Heart right ventricle (tissue), 16 donors: Measurements from ENCODE around the gene SNCB. TPM values are rescaled to one million over a fixed set of nuclear protein-coding genes. Genes with fewer than 3 reads are reported as not detected.
A peak's percentile ranks its signal among the peaks of the same experiment; 100 is the strongest.

Experiments
- ATAC-seq, 8 donors: fragments of 200-7000 bp; cut with Tn5 transposase; one replicate each; pipeline ENCODE4 v1.9.1; 2020; ENCODE audit warnings: mild to moderate bottlenecking in 8 of 8, moderate library complexity in 8 of 8, moderate number of reproducible peaks in 1 of 8
- DNase-seq, 2 donors: peaks; one replicate each; pipeline ENCODE4 v3.0.0-alpha.2; 2020
- H3K27ac ChIP-seq, 10 donors: fragments of 200-600 bp; sonication (generic) in 2 of 10; one replicate each; pipeline versions ENCODE4 v1.5.0 to v1.8.0; 2020 to 2022; ENCODE audit warnings: mild to moderate bottlenecking in 3 of 10
- H3K27me3 ChIP-seq, 7 donors: fragments of 200-600 bp; one replicate each; pipeline ENCODE4 v1.8.0; 2021 to 2022; ENCODE audit warnings: mild to moderate bottlenecking in 2 of 7
- H3K36me3 ChIP-seq, 9 donors: fragments of 200-600 bp; sonication (generic) in 1 of 9; one replicate each; pipeline versions ENCODE4 v1.5.0 to v1.8.0; 2020 to 2022; ENCODE audit warnings: mild to moderate bottlenecking in 2 of 9
- H3K4me1 ChIP-seq, 9 donors: fragments of 200-600 bp; sonication (generic) in 1 of 9; one replicate each; pipeline versions ENCODE4 v1.5.0 to v1.8.0; 2020 to 2022; ENCODE audit warnings: mild to moderate bottlenecking in 4 of 9
- H3K4me3 ChIP-seq, 10 donors: fragments of 200-600 bp; sonication (generic) in 2 of 10; one replicate each; pipeline versions ENCODE4 v1.5.0 to v1.8.0; 2020 to 2022; ENCODE audit warnings: mild to moderate bottlenecking in 7 of 10, moderate library complexity in 2 of 10
- H3K9me3 ChIP-seq, 11 donors: fragments of 200-600 bp in 10 of 11; sonication (generic) in 2 of 11; one replicate each; pipeline versions ENCODE4 v1.5.0 to v1.8.0; 2013 to 2022; ENCODE audit warnings: mild to moderate bottlenecking in 2 of 11, control low read depth in 1 of 11, moderate library complexity in 1 of 11
- WGBS, 2 donors: extraction: QIAGEN DNeasy Blood & Tissue Kit; methylation state at CpG; one replicate each; pipeline ENCODE4 v1.1.7; 2013; ENCODE audit warnings: inconsistent platforms in 1 of 2; 5-methylcytosine and 5-hydroxymethylcytosine counted together
- intact Hi-C, 10 donors: fragments of 100-400 bp; cut with DNase I; formaldehyde crosslinking; loops; one replicate each; pipeline versions ENCODE4 v1.11.1 to v1.14.2; 2022
- polyA plus RNA-seq, 2 donors: library from polyadenylated mRNA; stranded (reverse); fragments of 200-250 nt; gene quantifications; one replicate each; pipeline ENCODE4 v1.2.3, GENCODE V29; 2013
- total RNA-seq, 10 donors: library from RNA; stranded (reverse); fragmentation: NEBNext Ultra II Directional in 3 of 10; extraction: Animal tissue kit (Norgen Biotek cat#: 25700) in 3 of 10; gene quantifications; one replicate each; pipeline versions ENCODE4 v1.2.1 to v1.2.4, GENCODE V29; 2021 to 2023
- TF ChIP-seq, protein P1 (sequence below), 9 donors: fragments of 200-600 bp; sonication (generic) in 2 of 9; IDR thresholded peaks; one replicate each; pipeline versions ENCODE4 v1.5.0 to v1.8.0; 2021 to 2022; ENCODE audit warnings: antibody characterized with exemption in 9 of 9, mild to moderate bottlenecking in 5 of 9, moderate library complexity in 1 of 9
- donor health status: Arrhythmogenic right ventricular cardiomyopathy.
- donor health status: ischemic (EF 13 %, LVEDD 7.1; RV severe dilation, severe dysfunction).
- donor health status: healthy with polysubstance abuse.
- donor health status: DM: no; HTN: yes; CAD: no.
- donor health status: DM: no; HTN: no; CAD: no.
- donor health status: ischemic (EF 25% LVEDD 6.9; RV normal size, moderate dysfunction).
- donor health status: ischemic (EF 25% LVEDD 5.7; RV mildly dilated, moderate dysfunction).
- donor health status: healthy.
- donor health status: DM: yes; HTN: yes; CAD: no.
- donor health status: Ischemic cardiomyopathy.
- donor health status: ischemic (EF 35%, LVEDD 5.7; RV mildly dilated, moderate dysfunction).
- donor health status: nonischemic (EF 11% LVEDD 7.7; RV severe dilation, severe dysfunction).
- donor health status: DM: yes; HTN: yes; CAD: no.
- donor health status: PGD.
- donor health status: ischemic (EF 29% LVEDD 5.4; RV normal size, mild dysfunction).
- donor health status: nonischemic (EF 23%, LVEDD 6.1; RV moderate dilation, normal function).

Gene SNCB
- total and polyA plus RNA-seq, 12 donors: 0.35 to 0.39 TPM; not detected in 10

DNA sequence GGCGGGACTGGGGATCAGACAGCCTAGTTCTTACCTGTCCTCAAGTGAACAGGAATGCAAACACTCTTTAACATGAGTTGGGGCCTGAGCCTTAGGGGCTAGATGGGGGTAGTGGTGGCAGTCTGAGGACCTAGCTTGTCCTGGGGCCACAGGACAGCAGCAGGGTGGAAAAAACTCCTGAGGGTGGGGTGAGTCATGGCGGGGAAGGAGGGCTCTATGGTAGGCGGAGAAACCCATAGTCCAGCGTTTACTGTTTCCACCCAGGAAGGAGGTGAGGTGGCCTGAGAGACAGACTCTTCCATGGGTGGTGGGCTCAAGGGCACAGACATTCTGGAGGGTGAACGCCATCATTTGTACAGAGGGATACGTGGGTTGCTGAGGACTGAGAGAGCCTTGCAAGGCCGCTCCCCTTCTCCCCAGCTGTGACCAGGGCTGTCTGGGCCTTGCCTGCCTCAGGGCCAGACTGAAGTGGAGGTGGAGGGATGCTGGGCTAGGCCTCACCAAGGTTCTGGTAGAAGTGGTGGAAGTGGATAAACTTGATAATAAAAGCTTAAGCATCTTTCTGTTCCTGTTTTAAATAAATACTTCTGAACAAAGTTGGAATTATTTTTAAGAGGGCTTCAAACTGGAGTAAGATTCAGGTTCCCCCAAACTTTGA is 15.8 kb upstream of the SNCB start:
- TF ChIP-seq, protein P1, sequence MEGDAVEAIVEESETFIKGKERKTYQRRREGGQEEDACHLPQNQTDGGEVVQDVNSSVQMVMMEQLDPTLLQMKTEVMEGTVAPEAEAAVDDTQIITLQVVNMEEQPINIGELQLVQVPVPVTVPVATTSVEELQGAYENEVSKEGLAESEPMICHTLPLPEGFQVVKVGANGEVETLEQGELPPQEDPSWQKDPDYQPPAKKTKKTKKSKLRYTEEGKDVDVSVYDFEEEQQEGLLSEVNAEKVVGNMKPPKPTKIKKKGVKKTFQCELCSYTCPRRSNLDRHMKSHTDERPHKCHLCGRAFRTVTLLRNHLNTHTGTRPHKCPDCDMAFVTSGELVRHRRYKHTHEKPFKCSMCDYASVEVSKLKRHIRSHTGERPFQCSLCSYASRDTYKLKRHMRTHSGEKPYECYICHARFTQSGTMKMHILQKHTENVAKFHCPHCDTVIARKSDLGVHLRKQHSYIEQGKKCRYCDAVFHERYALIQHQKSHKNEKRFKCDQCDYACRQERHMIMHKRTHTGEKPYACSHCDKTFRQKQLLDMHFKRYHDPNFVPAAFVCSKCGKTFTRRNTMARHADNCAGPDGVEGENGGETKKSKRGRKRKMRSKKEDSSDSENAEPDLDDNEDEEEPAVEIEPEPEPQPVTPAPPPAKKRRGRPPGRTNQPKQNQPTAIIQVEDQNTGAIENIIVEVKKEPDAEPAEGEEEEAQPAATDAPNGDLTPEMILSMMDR (IDR thresholded peaks at IDR 0.05): no peak
- Histone ChIP-seq H3K27me3 (no peaks in the 10 kb centered on the region), H3K36me3 (no peaks in the 10 kb centered on the region), H3K27ac (peak overlapping the region in 9 of 10 donors; percentile 49 to 92 (median 80)), H3K4me1 (peaks cover 10 to 29% (median 18%) of the 10 kb centered on the region in 9 donors), H3K4me3 (peak overlapping the region in 6 of 10 donors; percentile 18 to 90 (median 79)), H3K9me3 (no peaks in the 10 kb centered on the region)
- 94 to 96% methylated on average over 7 of the region's 7 CpGs for WGBS, 2 donors
- ATAC-seq: no peak
- intact Hi-C loops: loop anchor here in 6 of 10 donors (2.0 to 10.0 kb wide), 4 partner anchors 71 to 199 kb away; partner anchors contain the start of gene FAF2 (in 1 of the 6)
- DNase-seq: no peak

DNA sequence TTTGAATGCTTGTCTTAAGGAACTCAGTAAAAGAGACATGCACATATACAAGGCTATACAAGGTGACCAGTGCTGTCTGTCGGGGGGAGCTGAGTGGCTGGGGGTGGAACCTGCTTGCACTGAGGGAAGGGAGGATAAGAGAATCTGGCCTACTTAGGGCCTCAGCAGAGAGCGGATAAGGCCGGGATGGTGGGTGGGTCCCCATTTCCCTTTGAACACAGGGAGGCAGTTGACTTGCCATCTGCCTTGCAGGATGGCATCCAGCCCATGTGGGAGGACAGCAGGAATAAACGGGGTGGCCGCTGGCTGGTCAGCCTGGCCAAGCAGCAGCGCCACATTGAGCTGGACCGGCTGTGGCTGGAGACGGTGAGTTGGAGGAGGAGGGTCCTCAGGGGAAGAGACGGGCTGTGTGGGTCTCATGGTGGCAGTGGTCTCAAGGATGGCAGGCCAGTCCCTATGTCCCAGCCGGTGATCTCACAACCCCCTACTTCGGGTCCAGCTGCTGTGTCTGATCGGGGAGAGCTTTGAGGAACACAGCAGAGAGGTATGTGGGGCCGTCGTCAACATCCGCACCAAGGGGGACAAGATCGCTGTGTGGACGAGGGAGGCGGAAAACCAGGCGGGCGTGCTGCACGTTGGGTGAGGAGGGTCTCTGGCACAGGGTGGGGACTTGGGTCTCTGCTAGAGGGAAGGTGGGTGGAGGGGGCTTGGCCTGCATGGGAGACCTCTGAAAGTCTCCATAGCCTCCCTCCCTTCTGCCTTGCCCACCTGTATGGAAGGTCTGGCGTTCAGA is 14.7 kb upstream of the SNCB start:
- H3K9me3 ChIP-seq: no peaks in the 10 kb centered on the region
- TF ChIP-seq, protein P1 (IDR thresholded peaks at IDR 0.05): no peak
- H3K36me3 ChIP-seq: no peaks in the 10 kb centered on the region
- H3K4me1 ChIP-seq: peaks cover 10 to 29% (median 18%) of the 10 kb centered on the region in 9 donors
- H3K27ac ChIP-seq: no peak overlapping the region
- no peaks in the 10 kb centered on the region for H3K27me3 ChIP-seq
- no peak overlapping the region for H3K4me3 ChIP-seq
- no peak for ATAC-seq
- DNase-seq: no peak
- intact Hi-C loops: loop anchor here in 6 of 10 donors (5.0 to 10.0 kb wide), 4 partner anchors 68 to 198 kb away; partner anchors contain the start of gene FAF2 (in 1 of the 6)
- 89 to 90% methylated on average over 22 of the region's 22 CpGs for WGBS, 2 donors

DNA sequence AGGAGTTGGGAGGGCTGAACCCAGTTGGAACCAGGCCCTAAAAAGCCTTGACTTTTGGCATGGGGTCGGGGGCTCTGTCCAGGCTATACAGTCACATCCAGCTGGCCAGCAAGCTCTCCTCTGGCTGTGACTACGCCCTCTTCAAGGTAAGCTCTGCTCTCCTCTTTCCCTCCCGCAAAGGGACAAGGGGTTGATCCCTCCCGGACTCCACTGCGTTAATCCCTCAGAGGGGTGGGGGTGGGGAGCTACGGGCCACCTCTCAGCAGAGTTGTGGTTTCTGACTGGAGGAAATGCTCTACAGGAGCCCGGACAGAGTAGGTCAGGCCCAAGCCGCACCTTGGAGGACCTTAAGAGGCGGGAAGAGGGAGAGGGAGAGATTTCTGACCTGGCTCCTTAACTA is 14.0 kb upstream of the SNCB start:
- intact Hi-C loops: loop anchor here in 3 of 10 donors (5.0 to 10.0 kb wide), 2 partner anchors 67 to 69 kb away; no protein-coding TSS in a partner anchor

More for the DNA sequence above, 14.0 kb upstream of the SNCB start:
- Histone ChIP-seq H3K4me1 (peaks cover 10 to 29% (median 18%) of the 10 kb centered on the region in 9 donors), H3K9me3 (no peaks in the 10 kb centered on the region), H3K27ac (no peak overlapping the region), H3K4me3 (no peak overlapping the region), H3K27me3 (no peaks in the 10 kb centered on the region), H3K36me3 (no peaks in the 10 kb centered on the region)
- DNase-seq (no peak), ATAC-seq (no peak)
- TF ChIP-seq, protein P1 (IDR thresholded peaks at IDR 0.05): no peak
- WGBS, 2 donors: 65 to 66% methylated on average over 9 of the region's 9 CpGs
